Measurements from ENCODE around the gene ZNF765. TPM values are rescaled to one million over a fixed set of nuclear protein-coding genes. Genes with fewer than 3 reads are reported as not detected.
A peak's percentile ranks its signal among the peaks of the same experiment; 100 is the strongest.
"Not testable (repeated sequence)": the region's sequence is repeated elsewhere in the genome, so short reads cannot be mapped to it uniquely, and the experiment has no call there.

Gene ZNF765
- total RNA-seq, 4 donors from 2014 or later: 8.5 to 19.4 (median 9.6) TPM

- TF ChIP-seq CTCF (IDR thresholded peaks at IDR 0.05): no peak
- ATAC-seq (ENCODE audit: low FRiP score) (no peak), DNase-seq (ENCODE audit: low spot score) (no peak)
These were observed 5.0 kb upstream of the ZNF765 start for GRCh38 chr19:53389978-53390377.

- ATAC-seq (ENCODE audit: low FRiP score) (peak; percentile 32), DNase-seq (ENCODE audit: low spot score) (peak; percentile 24)
These were observed 401 bp upstream of the ZNF765 start for GRCh38 chr19:53394522-53394973.

GRCh38 chr19:53395840-53396524 is 1.0 kb downstream of the ZNF765 start:
- not testable (repeated sequence) for ATAC-seq (ENCODE audit: low FRiP score); DNase-seq (ENCODE audit: low spot score)

More at GRCh38 chr19:53394522-53394973, 401 bp upstream of the ZNF765 start:
- TF ChIP-seq CTCF (IDR thresholded peaks at IDR 0.05): no peak

GRCh38 chr19:53396525-53396868 is 1.5 kb downstream of the ZNF765 start:
- DNase-seq (ENCODE audit: low spot score): no peak
- no peak for TF ChIP-seq CTCF (IDR thresholded peaks at IDR 0.05)
- no peak for ATAC-seq (ENCODE audit: low FRiP score)

- not testable (repeated sequence) for DNase-seq (ENCODE audit: low spot score); ATAC-seq (ENCODE audit: low FRiP score)
These were observed 3.0 kb downstream of the ZNF765 start for GRCh38 chr19:53397918-53398317.

GRCh38 chr19:53409505-53410204 is 14.7 kb downstream of the ZNF765 start:
- DNase-seq (ENCODE audit: low spot score) (no peak), ATAC-seq (ENCODE audit: low FRiP score) (no peak)
- no peak for TF ChIP-seq CTCF (IDR thresholded peaks at IDR 0.05)

GRCh38 chr19:53420520-53421315 is 25.8 kb downstream of the ZNF765 start:
- not testable (repeated sequence) for ATAC-seq (ENCODE audit: low FRiP score); DNase-seq (ENCODE audit: low spot score)

- no peak for TF ChIP-seq CTCF (IDR thresholded peaks at IDR 0.05)
- DNase-seq (ENCODE audit: low spot score): no peak
- no peak for ATAC-seq (ENCODE audit: low FRiP score)
These were observed 27.6 kb downstream of the ZNF765 start for GRCh38 chr19:53422551-53422950.

GRCh38 chr19:53423074-53423473 is 28.1 kb downstream of the ZNF765 start:
- not testable (repeated sequence) for DNase-seq (ENCODE audit: low spot score); ATAC-seq (ENCODE audit: low FRiP score)

- not testable (repeated sequence) for DNase-seq (ENCODE audit: low spot score); ATAC-seq (ENCODE audit: low FRiP score)
These were observed 28.7 kb downstream of the ZNF765 start for GRCh38 chr19:53423680-53424079.

All from omental fat pad (tissue), 4 donors.